Neural cell (in vitro differentiated cells): ENCODE measurements around the gene KCNIP4. TPM values are rescaled to one million over a fixed set of nuclear protein-coding genes. Genes with fewer than 3 reads are reported as not detected.
"Not testable (repeated sequence)": the region's sequence is repeated elsewhere in the genome, so short reads cannot be mapped to it uniquely, and the experiment has no call there.

Source experiments
- H2AFZ ChIP-seq: fragments of 200-600, 300-800 bp; sonication (generic), shearing (Covaris generic); 2 replicates; pipeline ENCODE4 v1.6.0; 2014; ENCODE audit warnings: low read depth, mild to moderate bottlenecking, antibody characterized with exemption, low read length, moderate library complexity
- H3F3A ChIP-seq: fragments of 200-600 bp; shearing (Covaris generic); 2 replicates; pipeline ENCODE4 v1.6.1; 2016; ENCODE audit warnings: mild to moderate bottlenecking, moderate library complexity, mixed read lengths, antibody characterized with exemption, low read length; ENCODE audit not compliant: insufficient read depth, poor library complexity, severe bottlenecking
- H3K27ac ChIP-seq: fragments of 200-600, 300-800 bp; sonication (generic), shearing (Covaris generic); 2 replicates; pipeline ENCODE4 v1.5.1; 2014; ENCODE audit warnings: mild to moderate bottlenecking, low read length, moderate library complexity
- H3K27me3 ChIP-seq: fragments of 300-800, 200-600 bp; sonication (generic), shearing (Covaris generic); 2 replicates; pipeline ENCODE4 v1.6.0; 2014; ENCODE audit warnings: mild to moderate bottlenecking, low read depth, low read length, moderate library complexity; ENCODE audit not compliant: insufficient read depth
- H3K36me3 ChIP-seq: fragments of 300-800, 200-600 bp; sonication (generic), shearing (Covaris generic); 2 replicates; pipeline ENCODE4 v1.5.1; 2014; ENCODE audit warnings: mild to moderate bottlenecking, antibody characterized with exemption, low read length, moderate library complexity; ENCODE audit not compliant: insufficient read depth
- H3K4me2 ChIP-seq: fragments of 300-800, 200-600 bp; sonication (generic), shearing (Covaris generic); 2 replicates; pipeline ENCODE4 v1.6.0; 2014; ENCODE audit warnings: mild to moderate bottlenecking, low read length
- H3K4me3 ChIP-seq: fragments of 300-800, 200-600 bp; sonication (generic), shearing (Covaris generic); 2 replicates; pipeline ENCODE4 v1.5.1; 2014; ENCODE audit warnings: mild to moderate bottlenecking, low read length, moderate library complexity
- H3K79me2 ChIP-seq: fragments of 200-600 bp; shearing (Covaris generic); replicated peaks from 2 replicates; pipeline ENCODE4 v1.6.0; 2014; ENCODE audit warnings: mild to moderate bottlenecking, low read length, moderate library complexity; ENCODE audit not compliant: insufficient read depth
- H3K9ac ChIP-seq: fragments of 300-800, 200-600 bp; sonication (generic), shearing (Covaris generic); 2 replicates; pipeline ENCODE4 v1.6.1; 2016; ENCODE audit warnings: mild to moderate bottlenecking, low read length, mixed read lengths
- H3K9me2 ChIP-seq: fragments of 200-600 bp; shearing (Covaris generic); 2 replicates; pipeline ENCODE4 v1.6.1; 2016; ENCODE audit warnings: mild to moderate bottlenecking, low read length, mixed read lengths; ENCODE audit not compliant: insufficient read depth
- H3K9me3 ChIP-seq: fragments of 200-600, 300-800 bp; sonication (generic), shearing (Covaris generic); 2 replicates; pipeline ENCODE4 v1.6.1; 2016; ENCODE audit warnings: mild to moderate bottlenecking, mixed run types, low read length, moderate library complexity, mixed read lengths
- H4K20me1 ChIP-seq: fragments of 200-600 bp; shearing (Covaris generic); 2 replicates; pipeline ENCODE4 v1.6.1; 2016; ENCODE audit warnings: mild to moderate bottlenecking, mixed run types; ENCODE audit not compliant: insufficient read depth
- CTCF ChIP-seq: fragments of 450-650 bp; IDR thresholded peaks from 2 replicates; pipeline ENCODE4 v1.5.1; 2014; ENCODE audit warnings: antibody characterized with exemption, mild to moderate bottlenecking, moderate library complexity; ENCODE audit not compliant: poor library complexity, severe bottlenecking
- EP300 ChIP-seq: fragments of 450-650 bp; conservative IDR thresholded peaks from 2 replicates; pipeline ENCODE4 v1.6.1; 2014; ENCODE audit warnings: antibody characterized with exemption, mild to moderate bottlenecking, moderate library complexity; ENCODE audit not compliant: poor library complexity, severe bottlenecking
- EZH2 ChIP-seq: fragments of 200-600, 300-800 bp; shearing (Covaris generic), sonication (generic); IDR thresholded peaks from 2 replicates; pipeline ENCODE4 v1.6.1; 2014; ENCODE audit warnings: antibody characterized with exemption, low read length, borderline replicate concordance, mild to moderate bottlenecking; ENCODE audit not compliant: insufficient read depth, poor library complexity, severe bottlenecking
- MXI1 ChIP-seq: fragments of 450-650 bp; conservative IDR thresholded peaks from 2 replicates; pipeline ENCODE4 v1.6.1; 2014; ENCODE audit warnings: antibody characterized with exemption, mild to moderate bottlenecking; ENCODE audit not compliant: poor library complexity, severe bottlenecking
- POLR2AphosphoS5 ChIP-seq: IDR thresholded peaks from 2 replicates; pipeline ENCODE4 v1.6.1; 2012
- RAD21 ChIP-seq: fragments of 450-650 bp; conservative IDR thresholded peaks from 2 replicates; pipeline ENCODE4 v1.6.1; 2014; ENCODE audit warnings: antibody characterized with exemption, mild to moderate bottlenecking, moderate library complexity
- REST ChIP-seq: IDR thresholded peaks from 2 replicates; pipeline ENCODE4 v1.6.1; 2012; ENCODE audit warnings: borderline replicate concordance
- SMC3 ChIP-seq: fragments of 450-650 bp; conservative IDR thresholded peaks from 2 replicates; pipeline ENCODE4 v1.6.1; 2014; ENCODE audit warnings: antibody characterized with exemption, mild to moderate bottlenecking, moderate library complexity; ENCODE audit not compliant: poor library complexity
- TAF1 ChIP-seq: IDR thresholded peaks from 2 replicates; pipeline ENCODE4 v1.6.1; 2012; ENCODE audit warnings: low read depth
- polyA plus RNA-seq: library from polyadenylated mRNA; depleted of rRNA; stranded (reverse); fragments of >200 nt; gene quantifications from 2 replicates; pipeline ENCODE4 v1.2.3, GENCODE V29; 2014

KCNIP4 gene
- polyA plus RNA-seq, 1 donor from 2014 or later, result 22.8 TPM

- Histone ChIP-seq H3K27me3 (no peaks in the 10 kb centered on the region), H3K4me2 (no peak overlapping the region), H3K9me2 (no peaks in the 10 kb centered on the region), H3K79me2 (no peaks in the 10 kb centered on the region), H2AFZ (no peak overlapping the region), H3K9me3 (no peaks in the 10 kb centered on the region), H3K27ac (no peak overlapping the region), H3K36me3 (no peaks in the 10 kb centered on the region), H3K4me3 (no peak overlapping the region), H3K9ac (no peak overlapping the region), H4K20me1 (no peaks in the 10 kb centered on the region), H3F3A (no peaks in the 10 kb centered on the region)
- TF ChIP-seq CTCF, result no peak
- no peak for TF ChIP-seq POLR2AphosphoS5
- no peak for TF ChIP-seq REST
- TF ChIP-seq EP300, result no peak
- no peak for TF ChIP-seq RAD21
- TF ChIP-seq MXI1, result no peak
Measured at GRCh38 chr4:20754036-20754435, 1194.5 kb downstream of the KCNIP4 start.

GRCh38 chr4:20752641-20753040, 1195.9 kb downstream of the KCNIP4 start:
- TF ChIP-seq CTCF (no peak), TAF1 (no peak), EP300 (no peak), MXI1 (no peak), EZH2 (no peak), RAD21 (no peak), SMC3 (no peak)
- H3K9ac ChIP-seq, result no peak overlapping the region
- no peak overlapping the region for H3K4me2 ChIP-seq
- no peak overlapping the region for H3K4me3 ChIP-seq
- no peaks in the 10 kb centered on the region for H3F3A ChIP-seq
- no peaks in the 10 kb centered on the region for H3K9me2 ChIP-seq
- no peaks in the 10 kb centered on the region for H4K20me1 ChIP-seq
- H3K27me3 ChIP-seq, result no peaks in the 10 kb centered on the region
- no peaks in the 10 kb centered on the region for H3K36me3 ChIP-seq
- no peaks in the 10 kb centered on the region for H3K79me2 ChIP-seq
- no peak overlapping the region for H3K27ac ChIP-seq
- no peaks in the 10 kb centered on the region for H3K9me3 ChIP-seq
- no peak overlapping the region for H2AFZ ChIP-seq

DNA sequence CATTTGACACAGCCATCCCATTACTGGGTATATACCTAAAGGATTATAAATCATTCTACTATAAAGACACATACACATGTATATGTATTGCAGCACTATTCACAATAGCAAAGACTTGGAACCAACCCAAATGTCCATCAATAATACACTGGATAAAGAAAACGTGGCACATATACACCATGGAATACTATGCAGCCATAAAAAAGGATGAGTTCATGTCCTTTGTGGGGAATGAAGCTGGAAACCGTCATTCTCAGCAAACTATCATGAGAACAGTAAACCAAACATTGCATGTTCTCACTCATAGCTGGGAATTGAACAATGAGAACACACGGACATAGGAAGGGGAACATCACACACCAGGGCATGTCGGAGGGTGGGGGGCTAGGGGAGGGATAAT, 1202.6 kb downstream of the KCNIP4 start:
- H3K4me2 ChIP-seq, H2AFZ ChIP-seq, H3K36me3 ChIP-seq, H3K4me3 ChIP-seq, H3K79me2 ChIP-seq, H3K9me3 ChIP-seq, H3K27ac ChIP-seq, H3K27me3 ChIP-seq, H4K20me1 ChIP-seq, H3K9me2 ChIP-seq, H3K9ac ChIP-seq, H3F3A ChIP-seq: not testable (repeated sequence)
